ENCODE data around the gene ERC2.

DNA sequence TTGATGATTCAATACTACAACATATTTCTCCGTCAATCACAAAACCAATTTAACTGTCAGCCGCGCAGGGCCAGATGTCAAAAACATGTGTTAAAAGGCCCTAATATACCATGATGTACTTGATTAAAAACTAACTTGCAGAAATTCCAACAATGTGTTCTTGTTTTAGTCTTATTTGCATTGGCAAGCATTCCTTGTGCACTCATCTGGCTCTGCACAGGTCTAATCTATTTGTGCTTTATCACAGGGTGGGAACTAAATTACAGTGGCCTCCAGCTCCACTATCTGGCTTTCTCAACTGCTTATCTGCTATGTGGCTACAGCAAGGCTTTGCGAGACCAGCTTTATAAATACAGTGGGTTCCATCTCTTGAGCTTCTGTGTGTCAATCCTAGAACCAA is 455.5 kb downstream of the ERC2 start:
- TF ChIP-seq, protein P1, sequence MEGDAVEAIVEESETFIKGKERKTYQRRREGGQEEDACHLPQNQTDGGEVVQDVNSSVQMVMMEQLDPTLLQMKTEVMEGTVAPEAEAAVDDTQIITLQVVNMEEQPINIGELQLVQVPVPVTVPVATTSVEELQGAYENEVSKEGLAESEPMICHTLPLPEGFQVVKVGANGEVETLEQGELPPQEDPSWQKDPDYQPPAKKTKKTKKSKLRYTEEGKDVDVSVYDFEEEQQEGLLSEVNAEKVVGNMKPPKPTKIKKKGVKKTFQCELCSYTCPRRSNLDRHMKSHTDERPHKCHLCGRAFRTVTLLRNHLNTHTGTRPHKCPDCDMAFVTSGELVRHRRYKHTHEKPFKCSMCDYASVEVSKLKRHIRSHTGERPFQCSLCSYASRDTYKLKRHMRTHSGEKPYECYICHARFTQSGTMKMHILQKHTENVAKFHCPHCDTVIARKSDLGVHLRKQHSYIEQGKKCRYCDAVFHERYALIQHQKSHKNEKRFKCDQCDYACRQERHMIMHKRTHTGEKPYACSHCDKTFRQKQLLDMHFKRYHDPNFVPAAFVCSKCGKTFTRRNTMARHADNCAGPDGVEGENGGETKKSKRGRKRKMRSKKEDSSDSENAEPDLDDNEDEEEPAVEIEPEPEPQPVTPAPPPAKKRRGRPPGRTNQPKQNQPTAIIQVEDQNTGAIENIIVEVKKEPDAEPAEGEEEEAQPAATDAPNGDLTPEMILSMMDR (IDR thresholded peaks at IDR 0.05; ENCODE audit: low read length) = no peak
- no peak for TF ChIP-seq EZH2 (IDR thresholded peaks at IDR 0.05; ENCODE audit: borderline replicate concordance, low read length)
